Small intestine (tissue), 7 donors: ENCODE data around the gene BPTF. TPM values are rescaled to one million over a fixed set of nuclear protein-coding genes. Genes with fewer than 3 reads are reported as not detected.
"Not testable (repeated sequence)": the region's sequence is repeated elsewhere in the genome, so short reads cannot be mapped to it uniquely, and the experiment has no call there.

Experiments
- DNase-seq, 2 donors: peaks; one replicate each; pipeline versions ENCODE4 v3.0.0 to v3.0.0-alpha.2; 2013
- FAIRE-seq: peaks from 2 replicates; lab custom pipeline; 2012; peaks lifted over from hg19 to GRCh38; lab: Jason Lieb, UNC
- H3K27ac ChIP-seq, 3 donors: one replicate each; pipeline ENCODE4 v1.5.1; 2013; ENCODE audit warnings: low read length in 2 of 3, mild to moderate bottlenecking in 2 of 3, control low read depth in 1 of 3, inconsistent platforms in 1 of 3, low read depth in 1 of 3, moderate library complexity in 1 of 3
- H3K27me3 ChIP-seq, 3 donors: one replicate each; pipeline ENCODE4 v1.6.1; 2013; ENCODE audit warnings: low read length in 3 of 3, inconsistent platforms in 1 of 3; ENCODE audit not compliant: control insufficient read depth in 3 of 3, insufficient read depth in 3 of 3
- H3K36me3 ChIP-seq, 3 donors: one replicate each; pipeline ENCODE4 v1.6.1; 2013; ENCODE audit warnings: low read length in 3 of 3, inconsistent platforms in 1 of 3, low read depth in 1 of 3, mild to moderate bottlenecking in 1 of 3, moderate library complexity in 1 of 3; ENCODE audit not compliant: control insufficient read depth in 3 of 3, insufficient read depth in 2 of 3
- H3K4me1 ChIP-seq, 3 donors: one replicate each; pipeline ENCODE4 v1.6.1; 2013; ENCODE audit warnings: low read length in 2 of 3, inconsistent platforms in 1 of 3, low read depth in 1 of 3, mild to moderate bottlenecking in 1 of 3, moderate library complexity in 1 of 3; ENCODE audit not compliant: control insufficient read depth in 3 of 3, insufficient read depth in 2 of 3
- H3K4me3 ChIP-seq, 3 donors: one replicate each; pipeline ENCODE4 v1.5.1; 2013; ENCODE audit warnings: low read length in 3 of 3, control low read depth in 1 of 3, inconsistent platforms in 1 of 3, low read depth in 1 of 3, mild to moderate bottlenecking in 1 of 3, moderate library complexity in 1 of 3
- H3K9me3 ChIP-seq, 2 donors: one replicate each; pipeline ENCODE4 v1.6.1; 2013; ENCODE audit warnings: low read depth in 1 of 2, low read length in 1 of 2; ENCODE audit not compliant: control insufficient read depth in 2 of 2, insufficient read depth in 1 of 2
- WGBS, 3 donors: extraction: QIAGEN DNeasy Blood & Tissue Kit; methylation state at CpG; one replicate each; pipeline ENCODE4 v1.1.7; 2013; 5-methylcytosine and 5-hydroxymethylcytosine counted together
- polyA plus RNA-seq, 4 donors: library from polyadenylated mRNA; stranded (reverse) in 3 of 4; unstranded in 1 of 4; fragments of 200-250 nt in 3 of 4; fragments of 120-200 nt in 1 of 4; gene quantifications; one replicate each; pipeline versions ENCODE4 v1.2.1 to v1.2.3, GENCODE V29; 2013
- donor health status: healthy with polysubstance abuse.
- donor health status: control.
- donor health status: control.
- donor health status: Bipolar disorder and iron deficiency.
- donor health status: healthy.

Gene BPTF
- polyA plus RNA-seq, 4 donors: 11.6 to 59.3 (median 17.5) TPM

GRCh38 chr17:68020409-68020756, 195.1 kb downstream of the BPTF start:
- FAIRE-seq (no peak), DNase-seq (peak; percentile 49 to 74)
- no peaks in the 10 kb centered on the region for H3K27me3 ChIP-seq
- H3K27ac ChIP-seq: peak overlapping the region; percentile 58 to 94 (median 69)
- no peaks in the 10 kb centered on the region for H3K36me3 ChIP-seq
- 2 to 3% (median 2%) methylated on average over 12 of the region's 12 CpGs for WGBS, 3 donors
- no peaks in the 10 kb centered on the region for H3K9me3 ChIP-seq
- peak overlapping the region; percentile 42 to 61 (median 50) for H3K4me3 ChIP-seq
- H3K4me1 ChIP-seq: no peaks in the 10 kb centered on the region

GRCh38 chr17:68020791-68021190, 195.5 kb downstream of the BPTF start:
- peak overlapping the region in 2 of 3 donors; percentile 50 to 61 for H3K4me3 ChIP-seq
- H3K9me3 ChIP-seq, FAIRE-seq, H3K27me3 ChIP-seq, H3K4me1 ChIP-seq, DNase-seq, H3K36me3 ChIP-seq: not testable (repeated sequence)
- 70 to 79% (median 77%) methylated on average over 13 of the region's 13 CpGs for WGBS, 3 donors
- peak overlapping the region in 2 of 3 donors; percentile 69 to 94 for H3K27ac ChIP-seq

- no peak overlapping the region for H3K27ac ChIP-seq
- no peaks in the 10 kb centered on the region for H3K27me3 ChIP-seq
- DNase-seq (no peak), FAIRE-seq (no peak)
- no peak overlapping the region for H3K4me3 ChIP-seq
- 93 to 95% (median 94%) methylated on average over 8 of the region's 8 CpGs for WGBS, 3 donors
- no peaks in the 10 kb centered on the region for H3K4me1 ChIP-seq
- H3K36me3 ChIP-seq: no peaks in the 10 kb centered on the region
- H3K9me3 ChIP-seq: no peaks in the 10 kb centered on the region
Observed at GRCh38 chr17:68021963-68022362, 196.7 kb downstream of the BPTF start.

- not testable (repeated sequence) for FAIRE-seq, H3K27me3 ChIP-seq, H3K4me1 ChIP-seq, H3K36me3 ChIP-seq, H3K9me3 ChIP-seq, DNase-seq, H3K27ac ChIP-seq, H3K4me3 ChIP-seq
- WGBS, 3 donors: 94 to 97% (median 95%) methylated on average over 15 of the region's 15 CpGs
Observed at GRCh38 chr17:68022547-68022946, 197.2 kb downstream of the BPTF start.

GRCh38 chr17:68029512-68030215, 204.4 kb downstream of the BPTF start:
- FAIRE-seq: no peak
- no peaks in the 10 kb centered on the region for H3K27me3 ChIP-seq
- H3K36me3 ChIP-seq: no peaks in the 10 kb centered on the region
- WGBS, 3 donors: 61 to 67% (median 61%) methylated on average over 8 of the region's 8 CpGs
- H3K27ac ChIP-seq: no peak overlapping the region
- no peak overlapping the region for H3K4me3 ChIP-seq
- H3K4me1 ChIP-seq: peaks cover 0 to under 1% (median 0%) of the 10 kb centered on the region in 3 donors
- H3K9me3 ChIP-seq: no peaks in the 10 kb centered on the region
- DNase-seq: no peak

Other genes with a start within 250 kb of the BPTF start
- gene NOL11, start 107.6 kb upstream of the BPTF start, polyA plus RNA-seq: 10 to 100 TPM; 21.7 to 46.5 (median 24.7) TPM
- 10 to 100 TPM in 2 of 4 donors, 1 to 10 TPM in 2; 9.4 to 13.1 (median 10.5) TPM for gene C17orf58, start 171.0 kb downstream of the BPTF start, polyA plus RNA-seq
- 10 to 100 TPM; 11.3 to 63.0 (median 26.7) TPM for gene KPNA2, start 210.2 kb downstream of the BPTF start, polyA plus RNA-seq